Right lobe of liver (tissue), 6 donors: ENCODE measurements around the gene MTUS2. TPM values are rescaled to one million over a fixed set of nuclear protein-coding genes. Genes with fewer than 3 reads are reported as not detected.

Experiments used
- ATAC-seq, 4 donors: fragments of 200-7000 bp; cut with Tn5 transposase; one replicate each; pipeline ENCODE4 v1.9.1; 2020; ENCODE audit warnings: mild to moderate bottlenecking in 4 of 4, moderate library complexity in 4 of 4
- DNase-seq, 3 donors: peaks; one replicate each; pipeline ENCODE4 v3.0.0-alpha.2; 2020
- H3K27ac ChIP-seq, 3 donors: fragments of 200-600 bp; one replicate each; pipeline ENCODE4 v1.8.0; 2022
- H3K27me3 ChIP-seq, 2 donors: fragments of 200-600 bp; one replicate each; pipeline ENCODE4 v1.8.0; 2022
- H3K36me3 ChIP-seq, 4 donors: fragments of 200-600 bp; sonication (generic) in 1 of 4; one replicate each; pipeline versions ENCODE4 v1.5.1 to v1.8.0; 2017 to 2022; ENCODE audit warnings: control low read depth in 1 of 4
- H3K4me1 ChIP-seq, 4 donors: fragments of 200-600 bp; sonication (generic) in 1 of 4; one replicate each; pipeline versions ENCODE4 v1.5.1 to v1.8.0; 2017 to 2022; ENCODE audit warnings: control low read depth in 1 of 4
- H3K4me3 ChIP-seq, 3 donors: fragments of 200-600 bp; one replicate each; pipeline ENCODE4 v1.8.0; 2022
- H3K9me3 ChIP-seq, 4 donors: fragments of 200-600 bp; sonication (generic) in 1 of 4; one replicate each; pipeline versions ENCODE4 v1.5.1 to v1.8.0; 2017 to 2022; ENCODE audit warnings: control low read depth in 1 of 4
- CTCF ChIP-seq, 4 donors: fragments of 200-600 bp in 3 of 4; fragments of 450-650 bp in 1 of 4; IDR thresholded peaks; one replicate each; pipeline versions ENCODE4 v1.5.1 to v1.8.0; 2016 to 2022; ENCODE audit warnings: antibody characterized with exemption in 4 of 4, mild to moderate bottlenecking in 2 of 4
- POLR2A ChIP-seq: fragments of 450-650 bp; IDR thresholded peaks from one replicate; pipeline ENCODE4 v1.6.1; 2017; ENCODE audit warnings: antibody characterized with exemption, mild to moderate bottlenecking
- WGBS: methylation state at CpG from one replicate; pipeline ENCODE4 v1.1.6; 2018; ENCODE audit warnings: low coverage, low lambda C conversion rate; ENCODE audit not compliant: insufficient coverage; ENCODE audit errors: missing lambda C conversion rate; 5-methylcytosine and 5-hydroxymethylcytosine counted together
- intact Hi-C, 2 donors: fragments of 100-400 bp; cut with DNase I; formaldehyde crosslinking; loops; one replicate each; pipeline versions ENCODE4 v1.11.2 to v1.14.1; 2022
- total RNA-seq, 6 experiments: library from RNA; depleted of rRNA in 2 of 6; stranded (reverse); fragments of >200 nt in 2 of 6; fragmentation: NEBNext Ultra II Directional in 3 of 6; extraction: Animal tissue kit (Norgen Biotek cat#: 25700) in 3 of 6; gene quantifications; one replicate each; pipeline versions ENCODE4 v1.1.0 to v1.2.4, GENCODE V29; 2016 to 2023
- donor health status: DM: no; HTN: yes; CAD: no.
- donor health status: DM: no; HTN: no; CAD: no.
- donor health status: DM: no; HTN: no; CAD: no.
- donor health status: DM: no; HTN: yes; CAD: no.
- donor health status: DM: no; HTN: yes; CAD: no.

Gene MTUS2
- total RNA-seq, 6 experiments from 2014 or later = 0.15 to 2.2 (median 0.98) TPM

GRCh38 chr13:29106651-29107050, 286.5 kb downstream of the MTUS2 start:
- no peak for TF ChIP-seq CTCF (IDR thresholded peaks at IDR 0.05)
- no peak for TF ChIP-seq POLR2A
- 75% methylated on average over 1 of the region's 1 CpG for WGBS
- intact Hi-C loops = no loop called here
- Histone ChIP-seq H3K27me3 (no peaks in the 10 kb centered on the region), H3K27ac (no peak overlapping the region), H3K4me1 (no peaks in the 10 kb centered on the region), H3K9me3 (no peaks in the 10 kb centered on the region), H3K36me3 (no peaks in the 10 kb centered on the region), H3K4me3 (no peak overlapping the region)
- DNase-seq = no peak
- ATAC-seq = no peak

- no peaks in the 10 kb centered on the region for H3K9me3 ChIP-seq
- no peaks in the 10 kb centered on the region for H3K4me1 ChIP-seq
- no peak for ATAC-seq
- no peak for DNase-seq
- no peak overlapping the region for H3K4me3 ChIP-seq
- 56% methylated on average over 4 of the region's 4 CpGs for WGBS
- TF ChIP-seq CTCF (IDR thresholded peaks at IDR 0.05) = no peak
- no peak for TF ChIP-seq POLR2A
- H3K27me3 ChIP-seq = no peaks in the 10 kb centered on the region
- no peaks in the 10 kb centered on the region for H3K36me3 ChIP-seq
- no peak overlapping the region for H3K27ac ChIP-seq
- intact Hi-C loops = no loop called here
Observed at GRCh38 chr13:29108068-29108786, 288.1 kb downstream of the MTUS2 start.

- no peak for TF ChIP-seq CTCF (IDR thresholded peaks at IDR 0.05)
- no peak for TF ChIP-seq POLR2A
- no peaks in the 10 kb centered on the region for H3K36me3 ChIP-seq
- no peaks in the 10 kb centered on the region for H3K9me3 ChIP-seq
- ATAC-seq (no peak), DNase-seq (no peak)
- H3K27me3 ChIP-seq = no peaks in the 10 kb centered on the region
- no peak overlapping the region for H3K27ac ChIP-seq
- 82% methylated on average over 2 of the region's 2 CpGs for WGBS
- H3K4me1 ChIP-seq = no peaks in the 10 kb centered on the region
- intact Hi-C loops = no loop called here
- H3K4me3 ChIP-seq = no peak overlapping the region
Observed at GRCh38 chr13:29109987-29110386, 289.8 kb downstream of the MTUS2 start.

- Histone ChIP-seq H3K4me3 (no peak overlapping the region), H3K27me3 (no peaks in the 10 kb centered on the region), H3K36me3 (no peaks in the 10 kb centered on the region), H3K27ac (no peak overlapping the region), H3K4me1 (no peaks in the 10 kb centered on the region), H3K9me3 (no peaks in the 10 kb centered on the region)
- DNase-seq (no peak), ATAC-seq (no peak)
- intact Hi-C loops = no loop called here
- TF ChIP-seq POLR2A (no peak), CTCF (IDR thresholded peaks at IDR 0.05) (no peak)
- 100% methylated on average over 2 of the region's 2 CpGs for WGBS
Observed at GRCh38 chr13:29111446-29111845, 291.3 kb downstream of the MTUS2 start.
